Peyer's patch (tissue), 4 donors: ENCODE results near the gene GULP1. TPM values are rescaled to one million over a fixed set of nuclear protein-coding genes. Genes with fewer than 3 reads are reported as not detected.
A peak's percentile ranks its signal among the peaks of the same experiment; 100 is the strongest.
"Not testable (repeated sequence)": the region's sequence is repeated elsewhere in the genome, so short reads cannot be mapped to it uniquely, and the experiment has no call there.

ENCODE experiments used
- DNase-seq, 3 donors: peaks; one replicate each; pipeline ENCODE4 v3.0.0-alpha.2; 2017 to 2019
- H3K27ac ChIP-seq, 4 donors: fragments of 200-600 bp; sonication (generic); one replicate each; pipeline ENCODE4 v1.5.1; 2016 to 2019
- H3K27me3 ChIP-seq, 2 donors: fragments of 200-600 bp; sonication (generic); one replicate each; pipeline ENCODE4 v1.5.1; 2019
- H3K36me3 ChIP-seq, 3 donors: fragments of 200-600 bp; sonication (generic); one replicate each; pipeline ENCODE4 v1.5.1; 2016 to 2019
- H3K4me1 ChIP-seq, 4 donors: fragments of 200-600 bp; sonication (generic); one replicate each; pipeline ENCODE4 v1.5.1; 2016 to 2019
- H3K4me3 ChIP-seq, 4 donors: fragments of 200-600 bp; sonication (generic); 1 replicate in 3 of 4; 2 replicates in 1 of 4; pipeline ENCODE4 v1.5.1; 2016 to 2019; ENCODE audit warnings: mild to moderate bottlenecking in 1 of 4
- H3K9me3 ChIP-seq, 4 donors: fragments of 200-600 bp; sonication (generic); one replicate each; pipeline ENCODE4 v1.5.1; 2016 to 2019; ENCODE audit warnings: mild to moderate bottlenecking in 1 of 4
- CTCF ChIP-seq, 6 experiments: fragments of 450-650 bp in 4 of 6; fragments of 200-600 bp in 2 of 6; sonication (generic) in 1 of 6; IDR thresholded peaks; one replicate each; pipeline ENCODE4 v1.5.1; 2017 to 2019; ENCODE audit warnings: antibody characterized with exemption in 6 of 6, mild to moderate bottlenecking in 3 of 6, moderate library complexity in 1 of 6
- POLR2A ChIP-seq, 2 donors: fragments of 450-650 bp; IDR thresholded peaks; one replicate each; pipeline ENCODE4 v1.5.1; 2017; ENCODE audit warnings: antibody characterized with exemption in 2 of 2, mild to moderate bottlenecking in 2 of 2, moderate library complexity in 2 of 2
- total RNA-seq, 4 donors: library from RNA; depleted of rRNA; stranded (reverse); fragments of >200 nt; gene quantifications; one replicate each; pipeline ENCODE4 v1.1.0, GENCODE V29; 2016

Gene GULP1
- total RNA-seq, 4 donors from 2014 or later = 18.8 to 101 (median 29.3) TPM

- no peaks in the 10 kb centered on the region for H3K9me3 ChIP-seq
- DNase-seq = no peak
Observed at GRCh38 chr2:188601927-188602326, 310.3 kb downstream of the GULP1 start.

GRCh38 chr2:188604579-188604978 lies 312.9 kb downstream of the GULP1 start:
- no peak overlapping the region for H3K4me3 ChIP-seq
- no peak overlapping the region for H3K27ac ChIP-seq
- no peak for DNase-seq
- H3K27me3 ChIP-seq = no peaks in the 10 kb centered on the region
- H3K36me3 ChIP-seq = no peaks in the 10 kb centered on the region
- no peaks in the 10 kb centered on the region for H3K4me1 ChIP-seq
- H3K9me3 ChIP-seq = no peaks in the 10 kb centered on the region
- no peak for TF ChIP-seq POLR2A (IDR thresholded peaks at IDR 0.05)
- TF ChIP-seq CTCF (IDR thresholded peaks at IDR 0.05) = no peak

More at GRCh38 chr2:188601927-188602326, 310.3 kb downstream of the GULP1 start:
- Histone ChIP-seq H3K27ac (no peak overlapping the region), H3K4me3 (no peak overlapping the region), H3K27me3 (no peaks in the 10 kb centered on the region), H3K4me1 (peaks cover 0 to 6% (median 0%) of the 10 kb centered on the region in 4 donors), H3K36me3 (no peaks in the 10 kb centered on the region)
- TF ChIP-seq CTCF (IDR thresholded peaks at IDR 0.05) (no peak), POLR2A (IDR thresholded peaks at IDR 0.05) (no peak)

GRCh38 chr2:188605609-188606584 lies 314.2 kb downstream of the GULP1 start:
- H3K4me3 ChIP-seq, H3K36me3 ChIP-seq, H3K4me1 ChIP-seq, H3K27ac ChIP-seq, H3K27me3 ChIP-seq, H3K9me3 ChIP-seq, DNase-seq: not testable (repeated sequence)

DNA sequence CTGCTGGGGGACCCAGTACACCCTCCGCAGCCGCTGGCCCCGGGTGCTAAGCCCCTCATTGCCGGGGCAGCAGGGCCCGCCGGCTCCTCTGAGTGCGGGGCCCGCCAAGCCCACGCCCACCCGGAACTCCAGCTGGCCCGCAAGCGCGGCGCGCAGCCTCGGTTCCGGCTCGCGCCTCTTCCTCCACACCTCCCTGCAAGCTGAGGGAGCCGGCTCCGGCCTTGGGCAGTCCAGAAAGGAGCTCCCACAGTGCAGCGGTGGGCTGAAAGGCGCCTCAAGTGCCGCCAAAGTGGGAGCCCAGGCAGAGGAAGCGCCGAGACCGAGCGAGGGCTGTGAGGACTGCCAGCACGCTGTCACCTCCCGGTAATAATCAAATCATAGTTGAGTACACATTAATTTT lies 314.9 kb downstream of the GULP1 start:
- not testable (repeated sequence) for H3K27ac ChIP-seq, H3K9me3 ChIP-seq, H3K27me3 ChIP-seq, H3K4me3 ChIP-seq, H3K4me1 ChIP-seq, DNase-seq, H3K36me3 ChIP-seq

DNA sequence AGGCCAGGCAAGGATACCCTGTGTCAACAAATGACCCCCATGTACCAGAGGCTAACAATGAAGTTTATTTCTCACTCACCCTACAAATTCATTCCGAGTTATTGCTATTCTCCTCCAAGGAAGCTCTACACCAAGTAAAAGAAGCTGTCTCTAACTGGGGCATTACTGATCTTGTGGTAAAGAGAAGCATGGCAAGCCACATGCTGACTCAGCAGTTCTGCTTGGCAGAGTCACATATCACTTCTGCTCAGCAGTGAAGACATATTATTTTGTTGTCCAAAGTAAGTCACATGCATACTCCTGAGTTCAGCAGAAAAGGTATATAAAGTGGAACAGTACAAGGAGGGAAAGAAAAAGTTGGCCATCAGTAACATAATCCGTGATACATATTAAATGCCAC lies 315.8 kb downstream of the GULP1 start:
- Histone ChIP-seq H3K4me3 (no peak overlapping the region), H3K27ac (no peak overlapping the region), H3K9me3 (no peaks in the 10 kb centered on the region), H3K4me1 (peaks cover 0 to 4% (median 0%) of the 10 kb centered on the region in 4 donors), H3K27me3 (no peaks in the 10 kb centered on the region), H3K36me3 (no peaks in the 10 kb centered on the region)
- TF ChIP-seq POLR2A (IDR thresholded peaks at IDR 0.05) = no peak
- no peak for DNase-seq

- H3K4me3 ChIP-seq = no peak overlapping the region
- peak overlapping the region in 1 of 4 donors; percentile 39 for H3K27ac ChIP-seq
- no peaks in the 10 kb centered on the region for H3K9me3 ChIP-seq
- H3K36me3 ChIP-seq = no peaks in the 10 kb centered on the region
- no peak for TF ChIP-seq POLR2A (IDR thresholded peaks at IDR 0.05)
- no peak for TF ChIP-seq CTCF (IDR thresholded peaks at IDR 0.05)
- DNase-seq = no peak
- no peaks in the 10 kb centered on the region for H3K27me3 ChIP-seq
- peaks cover 0 to 4% (median 0%) of the 10 kb centered on the region in 4 donors for H3K4me1 ChIP-seq
Observed at GRCh38 chr2:188609321-188610049, 317.8 kb downstream of the GULP1 start.

DNA sequence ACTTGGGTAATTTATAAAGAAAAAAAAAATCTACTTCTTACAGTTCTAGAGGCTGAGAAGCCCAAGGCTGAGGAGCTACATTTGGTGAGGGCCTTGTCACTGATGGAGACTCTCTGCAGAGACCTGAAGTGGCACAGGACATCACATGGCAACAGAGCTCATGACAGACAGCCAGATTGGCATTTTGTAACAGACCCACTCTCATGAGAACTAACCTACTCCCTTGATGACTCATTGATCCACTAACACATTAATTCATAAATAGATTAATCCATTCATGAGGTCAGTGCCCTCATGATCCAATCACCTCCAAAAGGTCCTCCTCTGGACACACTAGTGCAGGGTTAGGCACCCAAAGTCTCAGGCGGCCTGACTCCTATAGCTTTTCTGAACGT lies 318.4 kb downstream of the GULP1 start:
- no peak for DNase-seq
- Histone ChIP-seq H3K4me1 (peaks cover 0 to 4% (median 0%) of the 10 kb centered on the region in 4 donors), H3K27me3 (no peaks in the 10 kb centered on the region), H3K36me3 (no peaks in the 10 kb centered on the region), H3K9me3 (no peaks in the 10 kb centered on the region), H3K27ac (peak overlapping the region in 1 of 4 donors; percentile 39), H3K4me3 (no peak overlapping the region)
- no peak for TF ChIP-seq CTCF (IDR thresholded peaks at IDR 0.05)
- no peak for TF ChIP-seq POLR2A (IDR thresholded peaks at IDR 0.05)
